ENCODE results near the gene UGT1A10. TPM values are rescaled to one million over a fixed set of nuclear protein-coding genes. Genes with fewer than 3 reads are reported as not detected.

UGT1A10 gene
- total and polyA plus RNA-seq, 2 donors (not counting 3 experiments of a cell fraction or from before 2014, with no cell fraction given): not detected

GRCh38 chr2:233713262-233713615, 77.0 kb downstream of the UGT1A10 start:
- H3K9ac ChIP-seq (replicated peaks; ENCODE audit: extremely low read depth, insufficient read depth, low read length): no peak overlapping the region
- peaks cover 0 to 6% of the 10 kb centered on the region in 2 experiments for H3K27me3 ChIP-seq (ENCODE audit: control insufficient read depth in 2 of 2, insufficient read depth in 2 of 2, low read length in 2 of 2)
- H4K20me1 ChIP-seq (replicated peaks; ENCODE audit: control insufficient read depth, extremely low read depth, insufficient read depth, low read length): no peaks in the 10 kb centered on the region
- no peaks in the 10 kb centered on the region for H3K9me1 ChIP-seq (replicated peaks; ENCODE audit: control insufficient read depth, extremely low read depth, insufficient read depth, low read length)
- no peak for DNase-seq (ENCODE audit: low read depth, low spot score)
- BruUV-seq (replicated peaks): no TSS peak
- dilution Hi-C loops (cut with MboI; ENCODE audit: extremely low pct_ligation_motif_present, low sequenced_read_pairs): no loop called here
- CTCF ChIA-PET: interaction anchor here (2.8 to 4.4 kb wide), 2 partner anchors 226 to 266 kb away, joined by 10 to 74 read pairs; no protein-coding TSS in a partner anchor
- no peak for TF ChIP-seq GATA2 (IDR thresholded peaks at IDR 0.05; ENCODE audit: insufficient read depth, insufficient read length, low read depth, low read length)
- TF ChIP-seq CTCF (IDR thresholded peaks at IDR 0.05; ENCODE audit: extremely low read depth in 1 of 2, insufficient read depth in 1 of 2, low read depth in 1 of 2, low read length in 2 of 2): no peak
- TF ChIP-seq FOS (IDR thresholded peaks at IDR 0.05; ENCODE audit: borderline replicate concordance, insufficient read depth, low read length): no peak
- no peak for TF ChIP-seq MYC (IDR thresholded peaks at IDR 0.05; ENCODE audit: low read depth, low read length)
- no peak for TF ChIP-seq EZH2 (IDR thresholded peaks at IDR 0.05; ENCODE audit: borderline replicate concordance, low read depth, low read length, severe bottlenecking)
- H3K9me3 ChIP-seq (replicated peaks; ENCODE audit: control insufficient read depth, insufficient read depth, low read length): no peaks in the 10 kb centered on the region
- FAIRE-seq: no peak
- POLR2A ChIA-PET: no interaction called here
- H3K79me2 ChIP-seq (ENCODE audit: control insufficient read depth, insufficient read depth, low read length): no peaks in the 10 kb centered on the region
- H3K27ac ChIP-seq (ENCODE audit: insufficient read depth, low read depth, low read length): no peak overlapping the region
- intact Hi-C loops (cut with micrococcal nuclease): no loop called here
- H3K4me2 ChIP-seq (ENCODE audit: insufficient read depth, low read length): no peak overlapping the region
- H3K4me1 ChIP-seq (ENCODE audit: control insufficient read depth, extremely low read depth, insufficient read depth, low read length): no peaks in the 10 kb centered on the region
- H3K4me3 ChIP-seq (replicated peaks in 1 of 3; ENCODE audit: insufficient read depth in 1 of 3, low read depth in 1 of 3, low read length in 3 of 3): no peak overlapping the region
- H3K36me3 ChIP-seq (ENCODE audit: control insufficient read depth in 2 of 2, extremely low read depth in 1 of 2, insufficient read depth in 2 of 2, low read length in 2 of 2): no peaks in the 10 kb centered on the region
- no peak overlapping the region for H2AFZ ChIP-seq (ENCODE audit: low read depth, low read length)

GRCh38 chr2:233714121-233714520, 77.9 kb downstream of the UGT1A10 start:
- POLR2A ChIA-PET: no interaction called here
- Histone ChIP-seq H3K9me3 (replicated peaks; ENCODE audit: control insufficient read depth, insufficient read depth, low read length) (no peaks in the 10 kb centered on the region), H3K27me3 (ENCODE audit: control insufficient read depth in 2 of 2, insufficient read depth in 2 of 2, low read length in 2 of 2) (peaks cover 0 to 8% of the 10 kb centered on the region in 2 experiments), H3K36me3 (ENCODE audit: control insufficient read depth in 2 of 2, extremely low read depth in 1 of 2, insufficient read depth in 2 of 2, low read length in 2 of 2) (no peaks in the 10 kb centered on the region), H3K27ac (ENCODE audit: insufficient read depth, low read depth, low read length) (no peak overlapping the region), H3K79me2 (ENCODE audit: control insufficient read depth, insufficient read depth, low read length) (no peaks in the 10 kb centered on the region), H3K4me2 (ENCODE audit: insufficient read depth, low read length) (no peak overlapping the region), H3K4me3 (replicated peaks in 1 of 3; ENCODE audit: insufficient read depth in 1 of 3, low read depth in 1 of 3, low read length in 3 of 3) (no peak overlapping the region), H3K9me1 (replicated peaks; ENCODE audit: control insufficient read depth, extremely low read depth, insufficient read depth, low read length) (no peaks in the 10 kb centered on the region), H3K9ac (replicated peaks; ENCODE audit: extremely low read depth, insufficient read depth, low read length) (no peak overlapping the region), H4K20me1 (replicated peaks; ENCODE audit: control insufficient read depth, extremely low read depth, insufficient read depth, low read length) (no peaks in the 10 kb centered on the region), H2AFZ (ENCODE audit: low read depth, low read length) (no peak overlapping the region), H3K4me1 (ENCODE audit: control insufficient read depth, extremely low read depth, insufficient read depth, low read length) (no peaks in the 10 kb centered on the region)
- DNase-seq (ENCODE audit: low read depth, low spot score): no peak
- no TSS peak for BruUV-seq (replicated peaks)
- no peak for TF ChIP-seq MYC (IDR thresholded peaks at IDR 0.05; ENCODE audit: low read depth, low read length)
- TF ChIP-seq GATA2 (IDR thresholded peaks at IDR 0.05; ENCODE audit: insufficient read depth, insufficient read length, low read depth, low read length): no peak
- no peak for TF ChIP-seq EZH2 (IDR thresholded peaks at IDR 0.05; ENCODE audit: borderline replicate concordance, low read depth, low read length, severe bottlenecking)
- no peak for TF ChIP-seq MAX (IDR thresholded peaks at IDR 0.05; ENCODE audit: insufficient read depth, insufficient read length)
- TF ChIP-seq FOS (IDR thresholded peaks at IDR 0.05; ENCODE audit: borderline replicate concordance, insufficient read depth, low read length): no peak
- TF ChIP-seq JUN (IDR thresholded peaks at IDR 0.05; ENCODE audit: borderline replicate concordance, insufficient read depth, insufficient read length, low read depth): no peak
- no peak for TF ChIP-seq CTCF (IDR thresholded peaks at IDR 0.05; ENCODE audit: extremely low read depth in 1 of 2, insufficient read depth in 1 of 2, low read depth in 1 of 2, low read length in 2 of 2)
- TF ChIP-seq POLR2AphosphoS5 (IDR thresholded peaks at IDR 0.05; ENCODE audit: insufficient read depth, low read depth, low read length): no peak
- TF ChIP-seq POLR2A (IDR thresholded peaks at IDR 0.05; ENCODE audit: low read depth, low read length): no peak
- CTCF ChIA-PET: no interaction called here
- dilution Hi-C loops (cut with MboI; ENCODE audit: extremely low pct_ligation_motif_present, low sequenced_read_pairs): no loop called here
- no peak for FAIRE-seq
- intact Hi-C loops (cut with micrococcal nuclease): no loop called here
